GM19452 (cell line): ENCODE results near the gene PIEZO2.

Source experiments
- ATAC-seq: cut with Tn5 transposase; IDR thresholded peaks from one replicate; pipeline ENCODE4 v1.9.1; 2021; ENCODE audit not compliant: unreplicated experiment

Gene PIEZO2

GRCh38 chr18:10907749-10908148 lies 241.6 kb downstream of the PIEZO2 start:
- ATAC-seq: no peak

GRCh38 chr18:10901329-10901728 lies 248.0 kb downstream of the PIEZO2 start:
- no peak for ATAC-seq

- ATAC-seq: no peak
Measured at GRCh38 chr18:10900435-10900834, 248.9 kb downstream of the PIEZO2 start.

GRCh38 chr18:10899481-10899880 lies 249.9 kb downstream of the PIEZO2 start:
- ATAC-seq: no peak

GRCh38 chr18:10898417-10898974 lies 250.9 kb downstream of the PIEZO2 start:
- no peak for ATAC-seq

- no peak for ATAC-seq
Measured at GRCh38 chr18:10896851-10897250, 252.5 kb downstream of the PIEZO2 start.

GRCh38 chr18:10895976-10896375 lies 253.4 kb downstream of the PIEZO2 start:
- no peak for ATAC-seq

- no peak for ATAC-seq
Measured at GRCh38 chr18:10894501-10894900, 254.9 kb downstream of the PIEZO2 start.

- ATAC-seq: no peak
Measured at GRCh38 chr18:10893761-10894160, 255.6 kb downstream of the PIEZO2 start.

GRCh38 chr18:10893196-10893595 lies 256.2 kb downstream of the PIEZO2 start:
- ATAC-seq: no peak

- ATAC-seq: no peak
Measured at GRCh38 chr18:10892786-10893185, 256.6 kb downstream of the PIEZO2 start.

GRCh38 chr18:10890022-10890421 lies 259.3 kb downstream of the PIEZO2 start:
- no peak for ATAC-seq

- peak; percentile 66 for ATAC-seq
Measured at GRCh38 chr18:10878703-10879102, 270.7 kb downstream of the PIEZO2 start.

GRCh38 chr18:10877987-10878386 lies 271.4 kb downstream of the PIEZO2 start:
- ATAC-seq: peak; percentile 54

GRCh38 chr18:10875811-10876210 lies 273.6 kb downstream of the PIEZO2 start:
- ATAC-seq: no peak

GRCh38 chr18:10872304-10872703 lies 277.1 kb downstream of the PIEZO2 start:
- no peak for ATAC-seq

GRCh38 chr18:10864722-10865121 lies 284.6 kb downstream of the PIEZO2 start:
- no peak for ATAC-seq

GRCh38 chr18:10863026-10863425 lies 286.3 kb downstream of the PIEZO2 start:
- no peak for ATAC-seq

- ATAC-seq: no peak
Measured at GRCh38 chr18:10860928-10861327, 288.4 kb downstream of the PIEZO2 start.

GRCh38 chr18:10860382-10860781 lies 289.0 kb downstream of the PIEZO2 start:
- no peak for ATAC-seq

- no peak for ATAC-seq
Measured at GRCh38 chr18:10858477-10858876, 290.9 kb downstream of the PIEZO2 start.

- ATAC-seq: no peak
Measured at GRCh38 chr18:10856132-10856531, 293.2 kb downstream of the PIEZO2 start.
